K562 (cell line): Measurements from ENCODE around the gene PLA2G4F. TPM values are rescaled to one million over a fixed set of nuclear protein-coding genes. Genes with fewer than 3 reads are reported as not detected.

Experiments used
- ATAC-seq: fragments of 200-7000 bp; cut with Tn5 transposase; 3 replicates; pipeline ENCODE4 v1.9.1; 2020; ENCODE audit warnings: moderate library complexity
- BruUV-seq: library from RNA; stranded (reverse); fragments of 400-500 nt; replicated peaks from 2 replicates; lab custom pipeline; 2021; lab: Mats Ljungman, UMichigan
- CTCF ChIA-PET: fragments of 300-600 bp; formaldehyde crosslinking; extraction: SDS; loops from one replicate; lab custom pipeline; 2021; ENCODE audit warnings: low intra/inter-chr PET ratio; lab: Yijun Ruan, JAX
- POLR2A ChIA-PET: fragments of 300-600, 350-650 bp; sonication (Branson Sonifier 250); formaldehyde crosslinking; extraction: SDS; loops from one replicate; lab custom pipeline; 2021; ENCODE audit warnings: antibody characterized with exemption, inconsistent platforms; lab: Yijun Ruan, JAX
- DNase-seq, 4 experiments: peaks; one replicate each; pipeline versions ENCODE4 v3.0.0 to v3.0.0-alpha.2; 2011 to 2018; ENCODE audit warnings: low spot score in 3 of 4, mixed read lengths in 3 of 4; ENCODE audit errors: extremely low read depth in 1 of 4
- FAIRE-seq: peaks from 2 replicates; lab custom pipeline; 2011; peaks lifted over from hg19 to GRCh38; lab: Jason Lieb, UNC
- H2AFZ ChIP-seq: 2 replicates; pipeline ENCODE4 v1.6.0; 2011; ENCODE audit warnings: low read depth, low read length, control low read depth, inconsistent platforms
- H3K27ac ChIP-seq: fragments of 200-600 bp; 3 replicates; pipeline ENCODE4 v1.8.0; 2011; ENCODE audit warnings: low read depth, mild to moderate bottlenecking, control low read depth, inconsistent platforms, low read length, moderate library complexity, mixed read lengths; ENCODE audit errors: extremely low read depth
- H3K27me3 ChIP-seq, 2 experiments: fragments of 300-600 bp in 1 of 2; 2 replicates in 1 of 2; 3 replicates in 1 of 2; pipeline versions ENCODE4 v1.6.0 to v1.8.0; 2011; ENCODE audit warnings: inconsistent platforms in 2 of 2, low read length in 2 of 2, mild to moderate bottlenecking in 1 of 2, mixed read lengths in 1 of 2, moderate library complexity in 1 of 2; ENCODE audit not compliant: control insufficient read depth in 2 of 2, insufficient read depth in 2 of 2
- H3K36me3 ChIP-seq: fragments of 300-600 bp; 3 replicates; pipeline ENCODE4 v1.8.0; 2011; ENCODE audit warnings: mild to moderate bottlenecking, low read length, inconsistent platforms; ENCODE audit not compliant: control insufficient read depth, insufficient read depth
- H3K4me1 ChIP-seq, 2 experiments: fragments of 200-600 bp in 1 of 2; replicated peaks in 1 of 2; 2 replicates in 1 of 2; 3 replicates in 1 of 2; pipeline versions ENCODE4 v1.5.1 to v1.8.0; 2011; ENCODE audit warnings: inconsistent platforms in 2 of 2, low read length in 2 of 2, mild to moderate bottlenecking in 1 of 2, mixed read lengths in 1 of 2, moderate library complexity in 1 of 2; ENCODE audit not compliant: control insufficient read depth in 2 of 2, insufficient read depth in 2 of 2
- H3K4me2 ChIP-seq: 2 replicates; pipeline ENCODE4 v1.6.1; 2011; ENCODE audit warnings: low read length, control low read depth, inconsistent platforms, mixed read lengths; ENCODE audit not compliant: insufficient read depth
- H3K4me3 ChIP-seq: fragments of 200-600 bp; sonication (generic), shearing (Covaris generic); 2 replicates; pipeline ENCODE4 v1.5.1; 2016; ENCODE audit warnings: control low read depth, inconsistent platforms
- H3K79me2 ChIP-seq: fragments of 200-600 bp; 3 replicates; pipeline ENCODE4 v1.8.0; 2011; ENCODE audit warnings: low read length, inconsistent platforms; ENCODE audit not compliant: control insufficient read depth, insufficient read depth
- H3K9ac ChIP-seq, 2 experiments: 2 replicates each; pipeline versions ENCODE4 v1.6.0 to v1.6.1; 2011; ENCODE audit warnings: low read depth in 2 of 2, low read length in 2 of 2, control low read depth in 1 of 2, inconsistent platforms in 1 of 2, mild to moderate bottlenecking in 1 of 2, mixed read lengths in 1 of 2; ENCODE audit not compliant: insufficient read depth in 1 of 2
- H3K9me1 ChIP-seq: one replicate; pipeline ENCODE4 v1.6.0; 2011; ENCODE audit warnings: inconsistent platforms, mild to moderate bottlenecking, low read length, moderate library complexity; ENCODE audit not compliant: control insufficient read depth, insufficient read depth
- H3K9me3 ChIP-seq: replicated peaks from 2 replicates; pipeline ENCODE4 v1.5.1; 2011; ENCODE audit warnings: low read depth, low read length, inconsistent platforms; ENCODE audit not compliant: control insufficient read depth, insufficient read depth
- H4K20me1 ChIP-seq: replicated peaks from 2 replicates; pipeline ENCODE4 v1.6.1; 2011; ENCODE audit warnings: low read length, inconsistent platforms, mixed read lengths; ENCODE audit not compliant: control insufficient read depth, insufficient read depth
- EWSR1 ChIP-seq: fragments of 450-650 bp; IDR thresholded peaks from 2 replicates; pipeline ENCODE4 v1.6.1; 2018; ENCODE audit warnings: borderline replicate concordance, mild to moderate bottlenecking, low read depth, moderate library complexity; ENCODE audit not compliant: partially characterized antibody
- HNRNPH1 ChIP-seq: fragments of 200-400 bp; formaldehyde crosslinking; optimal IDR thresholded peaks from 2 replicates; pipeline ENCODE3; 2017; ENCODE audit warnings: low read depth, mild to moderate bottlenecking, low read length, moderate library complexity
- PKNOX1 ChIP-seq: fragments of 450-650 bp; IDR thresholded peaks from 2 replicates; pipeline ENCODE4 v1.6.1; 2016
- RREB1 ChIP-seq: fragments of 250-450 bp; sonication (Bioruptor Pico); IDR thresholded peaks from 2 replicates; pipeline ENCODE4 v1.4.0; 2020
- ZMIZ1 ChIP-seq, 2 experiments: fragments of 150-350 bp in 1 of 2; IDR thresholded peaks; 2 replicates each; pipeline ENCODE4 v1.6.1; 2012 to 2016; ENCODE audit warnings: low read depth in 2 of 2, low read length in 2 of 2, mild to moderate bottlenecking in 1 of 2, moderate library complexity in 1 of 2
- ZNF133 ChIP-seq: fragments of 250-450 bp; sonication (Bioruptor Pico); IDR thresholded peaks from 2 replicates; pipeline ENCODE4 v1.4.0; 2020; ENCODE audit warnings: mild to moderate bottlenecking
- ZNF143 ChIP-seq: sonication (generic); formaldehyde crosslinking; IDR thresholded peaks from 2 replicates; pipeline ENCODE4 v1.9.0; 2022; ENCODE audit warnings: mild to moderate bottlenecking, missing genetic modification reagents
- ZNF655 ChIP-seq: fragments of 250-450 bp; sonication (Bioruptor Pico); IDR thresholded peaks from 2 replicates; pipeline ENCODE4 v1.5.0; 2021
- WGBS: fragments of 100-300 bp; shearing (Covaris generic); methylation state at CpG from one replicate; pipeline ENCODE4 v1.1.6; 2016; ENCODE audit warnings: low coverage, mixed read lengths; ENCODE audit not compliant: insufficient coverage; ENCODE audit errors: missing lambda C conversion rate; 5-methylcytosine and 5-hydroxymethylcytosine counted together
- in situ Hi-C: fragments of 300-500 bp; cut with MboI; formaldehyde crosslinking; loops from 4 replicates; pipeline ENCODE4 v1.15.0; 2018; ENCODE audit warnings: inconsistent platforms, mixed read lengths
- intact Hi-C: fragments of 100-400 bp; cut with micrococcal nuclease; formaldehyde crosslinking; loops from 2 replicates; pipeline ENCODE4 v1.14.2; 2022
- polyA plus RNA-seq, 8 experiments: library from polyadenylated mRNA; depleted of rRNA in 4 of 8; stranded (reverse) in 5 of 8; unstranded in 3 of 8; fragments of >200 nt; fragmentation: Nextera tagmentation in 2 of 8; fragmentation: Illumina TruSeq in 1 of 8; extraction: Ambion mirVana in 2 of 8; extraction: Trizol in 1 of 8; gene quantifications; 2 replicates each; pipeline versions ENCODE4 v1.2.1 to v1.2.3, GENCODE V29; 2011 to 2014; ENCODE audit warnings: inconsistent platforms in 1 of 8, missing spikeins in 1 of 8
- total RNA-seq, 7 experiments: library from RNA; depleted of rRNA in 6 of 7; stranded (reverse); fragments of >200 nt in 6 of 7; fragmentation: Illumina TruSeq in 2 of 7; extraction: Trizol in 2 of 7; gene quantifications; 2 replicates each; pipeline versions ENCODE4 v1.2.1 to v1.2.3, GENCODE V29; 2011 to 2021; ENCODE audit warnings: low replicate concordance in 1 of 7

PLA2G4F gene
- total and polyA plus RNA-seq, 9 of the 15 experiments (the other 6 are each of a cell fraction or from before 2014, with no cell fraction given) = 0.02 TPM; not detected in 8

- TF ChIP-seq PKNOX1 (peak; percentile 85), ZNF143 (CRISPR knock-in tag) (no peak)
These were observed 38.1 kb upstream of the PLA2G4F start (continued) for GRCh38 chr15:42194513-42194912.

- no peak overlapping the region for H3K9ac ChIP-seq
- 95% methylated on average over 3 of the region's 3 CpGs for WGBS
- H3K9me1 ChIP-seq = no peaks in the 10 kb centered on the region
- BruUV-seq = no TSS peak
- no peaks in the 10 kb centered on the region for H3K27me3 ChIP-seq
- intact Hi-C loops (no loop called here), in situ Hi-C loops (no loop called here)
- no peak for ATAC-seq
- no peak overlapping the region for H3K4me2 ChIP-seq
- H3K27ac ChIP-seq = no peak overlapping the region
- peaks cover 25% of the 10 kb centered on the region for H3K36me3 ChIP-seq
- H3K4me1 ChIP-seq = no peaks in the 10 kb centered on the region
- H4K20me1 ChIP-seq = no peaks in the 10 kb centered on the region; the same call in 1 of the 2 replicates
- no peaks in the 10 kb centered on the region for H3K79me2 ChIP-seq
- no peak overlapping the region for H3K4me3 ChIP-seq
- DNase-seq = no peak
- ChIA-PET CTCF (no interaction called here), POLR2A (no interaction called here)
- H3K9me3 ChIP-seq = no peaks in the 10 kb centered on the region
- no peak overlapping the region for H2AFZ ChIP-seq
- no peak for FAIRE-seq
- no peak for TF ChIP-seq RREB1 (CRISPR knock-in tag)
- TF ChIP-seq ZNF655 (CRISPR knock-in tag) = no peak
- no peak for TF ChIP-seq HNRNPH1
- no peak for TF ChIP-seq EWSR1
- TF ChIP-seq ZMIZ1 (IDR thresholded peaks at IDR 0.05; ENCODE audit: low read depth in 2 of 2, low read length in 2 of 2) = no peak
- TF ChIP-seq ZNF133 (CRISPR knock-in tag) = no peak
These were observed 36.9 kb upstream of the PLA2G4F start for GRCh38 chr15:42193383-42193782.
